Suprapubic skin (tissue), 4 donors: ENCODE data around the gene ZFYVE1. TPM values are rescaled to one million over a fixed set of nuclear protein-coding genes. Genes with fewer than 3 reads are reported as not detected.

Source experiments
- DNase-seq, 2 donors: peaks; one replicate each; pipeline ENCODE4 v3.0.0-alpha.2; 2019; ENCODE audit warnings: low spot score in 2 of 2
- H3K27ac ChIP-seq: fragments of 200-600 bp; sonication (generic); one replicate; pipeline ENCODE4 v1.5.1; 2019
- H3K27me3 ChIP-seq: fragments of 200-600 bp; sonication (generic); one replicate; pipeline ENCODE4 v1.5.1; 2019
- H3K36me3 ChIP-seq: fragments of 200-600 bp; sonication (generic); one replicate; pipeline ENCODE4 v1.5.1; 2019
- H3K4me1 ChIP-seq: fragments of 200-600 bp; sonication (generic); one replicate; pipeline ENCODE4 v1.5.1; 2019
- H3K4me3 ChIP-seq: fragments of 200-600 bp; sonication (generic); one replicate; pipeline ENCODE4 v1.5.1; 2019; ENCODE audit warnings: mild to moderate bottlenecking
- H3K9me3 ChIP-seq: fragments of 200-600 bp; sonication (generic); one replicate; pipeline ENCODE4 v1.5.1; 2019
- CTCF ChIP-seq, 2 donors: fragments of 200-600 bp in 1 of 2; fragments of 450-650 bp in 1 of 2; sonication (generic) in 1 of 2; IDR thresholded peaks; one replicate each; pipeline ENCODE4 v1.5.1; 2016 to 2019; ENCODE audit warnings: antibody characterized with exemption in 2 of 2, mild to moderate bottlenecking in 1 of 2, moderate library complexity in 1 of 2
- EP300 ChIP-seq: sonication (generic); formaldehyde crosslinking; IDR thresholded peaks from one replicate; pipeline ENCODE4 v1.6.1; 2017; ENCODE audit warnings: antibody characterized with exemption
- POLR2A ChIP-seq, 2 donors: fragments of 450-650 bp; IDR thresholded peaks; one replicate each; pipeline ENCODE4 v1.6.1; 2017; ENCODE audit warnings: antibody characterized with exemption in 2 of 2, mild to moderate bottlenecking in 2 of 2, moderate library complexity in 2 of 2
- POLR2AphosphoS5 ChIP-seq, 3 donors: sonication (generic); formaldehyde crosslinking; IDR thresholded peaks; one replicate each; pipeline ENCODE4 v1.6.1; 2017; ENCODE audit warnings: antibody characterized with exemption in 3 of 3
- WGBS: methylation state at CpG from one replicate; pipeline ENCODE4 v1.1.5; 2018; 5-methylcytosine and 5-hydroxymethylcytosine counted together
- total RNA-seq, 4 donors: library from RNA; depleted of rRNA; stranded (reverse); fragments of >200 nt; gene quantifications; one replicate each; pipeline ENCODE4 v1.1.0, GENCODE V29; 2016

ZFYVE1 gene
- 10 to 100 TPM; 17.7 to 42.9 (median 25.9) TPM for total RNA-seq

GRCh38 chr14:73026845-73027542 is at the start of gene ZFYVE1:
Gene ZFYVE1 (minus strand): TSS chr14:73027106. CDS start chr14:73024508, 2,598 bp downstream.
- no peaks in the 10 kb centered on the region for H3K9me3 ChIP-seq
- peak within 1 kb of the TSS; percentile 91 for H3K4me3 ChIP-seq
- H3K36me3 ChIP-seq = peaks cover 10% of the 10 kb centered on the region
- peaks cover 39% of the 10 kb centered on the region for H3K4me1 ChIP-seq
- DNase-seq = peak; percentile 98
- H3K27me3 ChIP-seq = no peaks in the 10 kb centered on the region
- peak within 1 kb of the TSS; percentile 91 for H3K27ac ChIP-seq
- TF ChIP-seq CTCF (IDR thresholded peaks at IDR 0.05) (no peak), EP300 (no peak), POLR2AphosphoS5 (IDR thresholded peaks at IDR 0.05) (peak in 2 of 3 donors; percentile 56 to 68), POLR2A (IDR thresholded peaks at IDR 0.05) (peak in 1 of 2 donors; percentile 73)
- 2% methylated on average over 17 of the region's 42 CpGs for WGBS

GRCh38 chr14:73069585-73069984 is 42.7 kb upstream of the ZFYVE1 start:
- no peaks in the 10 kb centered on the region for H3K4me1 ChIP-seq
- H3K27ac ChIP-seq = no peak overlapping the region
- WGBS = 98% methylated on average over 4 of the region's 4 CpGs
- TF ChIP-seq POLR2AphosphoS5 (IDR thresholded peaks at IDR 0.05) (no peak), POLR2A (IDR thresholded peaks at IDR 0.05) (no peak), EP300 (no peak), CTCF (IDR thresholded peaks at IDR 0.05) (no peak)
- no peaks in the 10 kb centered on the region for H3K27me3 ChIP-seq
- no peak for DNase-seq
- H3K9me3 ChIP-seq = no peaks in the 10 kb centered on the region
- no peak overlapping the region for H3K4me3 ChIP-seq
- peaks cover 50% of the 10 kb centered on the region for H3K36me3 ChIP-seq

GRCh38 chr14:73058922-73059673 is 32.2 kb upstream of the ZFYVE1 start:
- under 1% methylated on average over 27 of the region's 27 CpGs for WGBS
- H3K9me3 ChIP-seq = no peaks in the 10 kb centered on the region
- TF ChIP-seq POLR2A (IDR thresholded peaks at IDR 0.05) (no peak), POLR2AphosphoS5 (IDR thresholded peaks at IDR 0.05) (no peak), CTCF (IDR thresholded peaks at IDR 0.05) (no peak), EP300 (no peak)
- H3K4me1 ChIP-seq = peaks cover 41% of the 10 kb centered on the region
- peak overlapping the region; percentile 93 for H3K4me3 ChIP-seq
- peak; percentile 74 to 82 for DNase-seq
- H3K27me3 ChIP-seq = no peaks in the 10 kb centered on the region
- peaks cover 3% of the 10 kb centered on the region for H3K36me3 ChIP-seq
- H3K27ac ChIP-seq = peak overlapping the region; percentile 97

- Histone ChIP-seq H3K4me3 (peak within 1 kb of the TSS; percentile 93), H3K4me1 (peaks cover 41% of the 10 kb centered on the region), H3K9me3 (no peaks in the 10 kb centered on the region), H3K27me3 (no peaks in the 10 kb centered on the region), H3K27ac (peak within 1 kb of the TSS; percentile 97), H3K36me3 (no peaks in the 10 kb centered on the region)
- TF ChIP-seq CTCF (IDR thresholded peaks at IDR 0.05) (no peak), POLR2A (IDR thresholded peaks at IDR 0.05) (peak; percentile 89 to 98), EP300 (no peak), POLR2AphosphoS5 (IDR thresholded peaks at IDR 0.05) (peak; percentile 87 to 98 (median 96))
- under 1% methylated on average over 43 of the region's 57 CpGs for WGBS
- DNase-seq = peak; percentile 97
Observed at GRCh38 chr14:73058224-73058921, 31.5 kb upstream of the ZFYVE1 start, which contains the start of gene RBM25. Gene RBM25 (plus strand): TSS chr14:73058534. CDS start chr14:73071642, 13,108 bp downstream.
